NCI-H1105 treated with DMSO at 0.1 percent for 48 hours (cell line): ENCODE data around the gene IGFBP6.

ENCODE experiments used
- DNase-seq: peaks from one replicate; lab custom pipeline; 2025; lab: John Stamatoyannopoulos, UW

The IGFBP6 gene

GRCh38 chr12:53120685-53121525 lies 23.4 kb downstream of the IGFBP6 start:
- DNase-seq: no peak

DNA sequence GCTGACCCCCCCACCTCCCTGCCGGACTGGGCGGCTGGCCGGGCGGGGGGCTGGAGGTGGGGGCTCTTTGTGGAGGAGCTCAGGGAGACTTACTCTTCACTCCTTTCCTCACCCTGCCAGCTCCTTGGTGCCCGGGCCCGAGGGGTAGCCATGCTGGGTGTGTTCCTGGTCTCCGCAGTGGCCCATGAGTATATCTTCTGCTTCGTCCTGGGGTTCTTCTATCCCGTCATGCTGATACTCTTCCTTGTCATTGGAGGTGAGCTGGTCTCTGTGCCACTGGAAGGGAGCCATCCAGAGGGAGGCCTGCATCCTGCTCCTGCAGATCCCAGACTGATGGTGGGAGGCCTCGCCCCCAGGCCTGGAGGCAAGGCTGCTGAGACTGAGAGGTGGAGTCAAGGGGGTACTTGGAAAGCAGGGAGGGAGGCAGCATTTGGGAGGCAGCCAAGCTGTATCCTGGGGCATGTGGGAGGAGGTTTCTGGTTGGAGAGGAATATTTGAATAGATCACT lies 25.5 kb downstream of the IGFBP6 start:
- DNase-seq: no peak

- DNase-seq: no peak
Observed at GRCh38 chr12:53123578-53124351, 26.3 kb downstream of the IGFBP6 start.

GRCh38 chr12:53124352-53124723 lies 26.9 kb downstream of the IGFBP6 start:
- no peak for DNase-seq

- no peak for DNase-seq
Observed at GRCh38 chr12:53127169-53127568, 29.7 kb downstream of the IGFBP6 start.

DNA sequence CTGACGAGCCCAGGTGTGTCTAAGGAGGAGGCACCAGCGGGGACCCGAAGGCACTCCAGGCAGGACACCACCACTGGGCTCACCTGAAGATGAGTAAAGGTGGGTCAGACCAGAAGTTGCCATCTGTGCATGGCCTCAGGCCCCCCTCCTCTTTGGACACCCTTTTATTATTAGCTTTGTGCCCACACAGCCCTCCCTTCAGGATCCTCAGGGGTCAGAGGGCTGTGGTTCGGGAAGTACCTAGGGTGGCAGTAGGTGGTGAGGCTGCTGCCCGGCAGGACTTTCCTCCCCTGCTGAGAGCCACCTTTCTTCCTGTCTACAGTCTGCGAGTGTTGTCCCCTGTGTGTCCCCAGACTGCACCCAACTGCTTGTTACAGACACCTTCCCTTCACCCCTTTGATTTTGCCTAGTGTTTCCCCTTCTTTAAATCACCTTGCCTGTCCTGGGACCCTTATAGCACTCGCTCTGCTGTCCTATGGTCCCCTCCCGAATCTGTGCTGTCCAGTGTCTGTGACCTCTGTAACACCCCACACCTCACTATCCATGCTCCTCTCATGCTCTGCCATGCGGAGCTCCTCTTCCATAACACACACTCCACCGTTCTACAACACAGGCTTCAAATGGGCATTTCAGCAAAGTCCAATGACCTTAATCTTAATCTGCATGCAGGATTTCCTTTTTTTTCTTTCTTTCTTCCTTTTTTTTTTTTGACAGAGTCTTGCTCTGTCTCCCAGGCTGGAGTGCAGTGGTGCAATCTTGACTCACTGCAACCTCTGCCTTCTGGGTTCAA lies 31.5 kb downstream of the IGFBP6 start:
- DNase-seq: no peak

- DNase-seq: no peak
Observed at GRCh38 chr12:53131844-53132243, 34.4 kb downstream of the IGFBP6 start.

DNA sequence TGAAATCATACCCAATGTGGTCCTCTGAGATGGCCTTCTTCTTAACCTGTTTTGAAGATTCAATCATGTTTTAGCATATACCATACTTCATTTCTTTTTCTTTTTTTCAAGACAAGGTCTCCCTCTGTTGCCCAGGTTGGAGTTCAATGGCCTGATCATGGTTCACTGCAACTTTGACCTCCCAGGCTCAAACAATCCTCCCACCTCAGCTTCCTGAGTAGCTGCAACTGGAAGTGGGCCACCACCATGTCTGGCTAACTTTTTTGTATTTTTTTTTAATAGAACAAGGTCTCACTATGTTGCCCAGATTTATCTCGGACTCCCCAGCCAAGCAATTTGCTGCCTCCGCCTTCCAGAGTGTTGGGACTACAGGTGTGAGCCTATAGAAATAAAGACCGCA lies 36.3 kb downstream of the IGFBP6 start:
- DNase-seq: no peak

DNA sequence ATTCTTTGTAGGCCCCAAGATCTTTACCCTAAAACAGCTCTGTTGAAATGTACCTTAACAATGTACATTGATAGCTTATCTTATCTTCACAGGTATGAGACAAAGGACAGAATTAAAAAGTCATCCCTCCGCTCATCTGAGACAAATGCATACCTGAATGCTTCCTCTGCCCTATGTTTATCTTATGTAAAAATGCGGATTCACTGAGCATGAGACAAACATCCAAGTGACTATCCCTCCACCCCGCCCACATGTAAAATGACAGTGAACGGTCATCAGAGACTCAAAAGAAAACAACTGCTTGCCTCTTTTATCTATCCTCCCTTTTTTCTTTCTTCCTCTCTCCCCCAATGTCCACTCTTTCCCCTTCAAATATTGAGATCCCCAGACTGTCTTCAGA lies 45.9 kb downstream of the IGFBP6 start:
- DNase-seq: no peak

DNA sequence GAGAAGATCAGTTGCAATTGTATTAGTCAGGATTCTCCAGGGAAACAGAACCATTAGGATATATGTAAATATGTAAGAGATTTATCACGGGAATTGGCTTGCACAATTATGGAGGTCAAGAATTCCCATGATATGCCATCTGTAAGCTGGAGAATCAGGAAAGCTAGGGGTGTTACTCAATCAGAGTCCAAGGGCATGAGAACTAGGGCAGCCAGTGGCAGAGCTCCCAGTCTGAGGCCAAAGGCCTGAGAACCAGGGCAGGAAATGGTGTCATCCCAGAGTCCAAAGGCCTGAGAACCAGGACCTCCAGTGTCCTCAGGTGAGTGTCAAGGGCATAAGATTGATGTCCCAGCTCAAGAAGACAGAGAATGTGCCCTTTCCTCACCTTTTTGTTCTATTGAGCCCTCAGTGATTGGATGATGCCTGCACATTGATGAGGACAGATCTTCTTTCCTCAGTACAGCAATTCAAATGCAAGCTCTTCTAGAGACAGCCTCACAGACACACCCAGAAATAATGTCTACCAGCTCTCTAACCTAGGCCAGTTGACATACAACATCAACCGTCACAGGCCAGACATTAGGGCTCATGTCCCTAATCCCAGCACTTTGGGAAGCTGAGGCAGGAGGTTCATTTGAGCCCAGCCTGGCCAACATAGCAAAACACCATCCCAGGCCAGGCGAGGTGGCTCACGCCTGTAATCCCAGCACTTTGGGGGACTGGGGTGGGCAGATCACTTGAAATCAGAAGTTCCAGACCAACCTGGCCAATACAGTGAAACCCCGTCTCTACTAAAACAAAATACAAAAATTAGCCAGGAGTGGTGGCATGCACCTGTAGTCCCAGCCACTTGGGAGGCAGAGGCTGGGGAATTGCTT lies 48.2 kb downstream of the IGFBP6 start:
- no peak for DNase-seq

DNA sequence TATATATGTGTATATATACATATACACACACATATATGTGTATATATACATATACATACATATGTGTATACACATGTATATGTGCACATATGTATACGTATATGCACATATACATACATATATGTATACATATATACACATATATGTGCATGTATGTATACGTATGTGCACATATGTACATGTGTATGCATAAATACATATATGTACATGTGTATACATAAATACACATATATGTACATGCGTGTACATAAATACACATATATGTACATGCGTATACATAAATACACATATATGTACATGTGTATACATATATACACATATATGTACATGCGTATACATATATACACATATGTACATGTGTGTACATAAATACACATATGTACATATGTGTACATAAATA lies 49.7 kb downstream of the IGFBP6 start:
- DNase-seq: no peak

- DNase-seq: no peak
Observed at GRCh38 chr12:53147653-53148052, 50.2 kb downstream of the IGFBP6 start.

- DNase-seq: no peak
Observed at GRCh38 chr12:53151039-53151438, 53.6 kb downstream of the IGFBP6 start.
